HEK293 (cell line): ENCODE measurements around the gene ARHGAP10.
A peak's percentile ranks its signal among the peaks of the same experiment; 100 is the strongest.

Source experiments
- CTCF ChIA-PET: fragments of 350-600 bp; formaldehyde crosslinking; extraction: SDS; loops from one replicate; lab custom pipeline; 2021; ENCODE audit warnings: antibody characterized with exemption; lab: Yijun Ruan, JAX
- POLR2A ChIA-PET: fragments of 300-600 bp; formaldehyde crosslinking; extraction: SDS; loops from one replicate; lab custom pipeline; 2020; ENCODE audit warnings: antibody characterized with exemption, inconsistent platforms; lab: Yijun Ruan, JAX
- H3K27ac ChIP-seq: fragments of 200-500 bp; sonication (Bioruptor generic); 2 replicates; pipeline ENCODE4 v1.5.1; 2014; ENCODE audit warnings: low read depth, low read length, control low read depth, inconsistent platforms; ENCODE audit errors: extremely low read depth
- H3K36me3 ChIP-seq, 2 experiments: fragments of 200-500 bp in 1 of 2; sonication (Bioruptor generic) in 1 of 2; 1 replicate in 1 of 2; 2 replicates in 1 of 2; pipeline ENCODE4 v1.5.1; 2014 to 2017; ENCODE audit warnings: inconsistent platforms in 2 of 2, low read length in 2 of 2; ENCODE audit not compliant: control insufficient read depth in 2 of 2, insufficient read depth in 1 of 2
- H3K4me1 ChIP-seq: fragments of 200-500 bp; sonication (Bioruptor generic); 2 replicates; pipeline ENCODE4 v1.5.1; 2014; ENCODE audit warnings: mild to moderate bottlenecking, low read length, inconsistent platforms; ENCODE audit not compliant: control insufficient read depth, insufficient read depth
- H3K4me3 ChIP-seq: 2 replicates; pipeline ENCODE4 v1.5.1; 2011; ENCODE audit warnings: low read depth, mild to moderate bottlenecking, control low read depth, low read length, moderate library complexity
- H3K9me3 ChIP-seq: fragments of 200-500 bp; sonication (Bioruptor generic); 2 replicates; pipeline ENCODE4 v1.5.1; 2014; ENCODE audit warnings: low read depth, low read length, inconsistent platforms; ENCODE audit not compliant: control insufficient read depth, insufficient read depth
- HOXC10 ChIP-seq: sonication (generic); formaldehyde crosslinking; IDR thresholded peaks from 2 replicates; pipeline ENCODE4 v1.8.1; 2023; ENCODE audit warnings: mild to moderate bottlenecking, missing genetic modification reagents
- KLF17 ChIP-seq: fragments of 450-650 bp; formaldehyde crosslinking; IDR thresholded peaks from 2 replicates; pipeline ENCODE4 v1.5.1; 2016; ENCODE audit warnings: missing biosample characterization, missing genetic modification characterization
- ZBTB11 ChIP-seq: fragments of 450-650 bp; formaldehyde crosslinking; conservative IDR thresholded peaks from 2 replicates; pipeline ENCODE4 v1.5.1; 2016; ENCODE audit warnings: low read depth, missing biosample characterization, missing genetic modification characterization
- ZNF10 ChIP-seq: fragments of 450-650 bp; formaldehyde crosslinking; IDR thresholded peaks from 2 replicates; pipeline ENCODE4 v1.5.1; 2017; ENCODE audit warnings: missing biosample characterization, missing genetic modification characterization
- ZNF112 ChIP-seq: fragments of 450-650 bp; formaldehyde crosslinking; IDR thresholded peaks from 2 replicates; pipeline ENCODE4 v1.5.0; 2017; ENCODE audit warnings: missing biosample characterization, missing genetic modification characterization
- ZNF157 ChIP-seq: fragments of 450-650 bp; formaldehyde crosslinking; IDR thresholded peaks from 2 replicates; pipeline ENCODE4 v1.5.1; 2016; ENCODE audit warnings: missing biosample characterization, missing genetic modification characterization
- ZNF174 ChIP-seq: fragments of 450-650 bp; formaldehyde crosslinking; IDR thresholded peaks from 2 replicates; pipeline ENCODE4 v1.5.0; 2017; ENCODE audit warnings: missing biosample characterization, mild to moderate bottlenecking, missing genetic modification characterization
- ZNF184 ChIP-seq: fragments of 450-650 bp; IDR thresholded peaks from 2 replicates; pipeline ENCODE4 v1.5.1; 2018; ENCODE audit warnings: missing biosample characterization, mild to moderate bottlenecking, missing genetic modification characterization
- ZNF24 ChIP-seq: fragments of 450-650 bp; formaldehyde crosslinking; IDR thresholded peaks from 2 replicates; pipeline ENCODE4 v1.5.1; 2016; ENCODE audit warnings: missing biosample characterization, missing genetic modification characterization
- ZNF302 ChIP-seq: fragments of 450-650 bp; formaldehyde crosslinking; IDR thresholded peaks from 2 replicates; pipeline ENCODE4 v1.5.1; 2016; ENCODE audit warnings: missing biosample characterization, missing genetic modification characterization, low read depth
- ZNF335 ChIP-seq: fragments of 450-650 bp; formaldehyde crosslinking; conservative IDR thresholded peaks from 2 replicates; pipeline ENCODE4 v1.5.1; 2016; ENCODE audit warnings: missing biosample characterization, missing genetic modification characterization
- ZNF404 ChIP-seq: fragments of 450-650 bp; formaldehyde crosslinking; IDR thresholded peaks from 2 replicates; pipeline ENCODE4 v1.5.1; 2017; ENCODE audit warnings: missing biosample characterization, missing genetic modification characterization
- ZNF433 ChIP-seq: fragments of 450-650 bp; formaldehyde crosslinking; IDR thresholded peaks from 2 replicates; pipeline ENCODE4 v1.5.1; 2016; ENCODE audit warnings: missing biosample characterization, missing genetic modification characterization, low read depth
- ZNF514 ChIP-seq: fragments of 450-650 bp; formaldehyde crosslinking; IDR thresholded peaks from 2 replicates; pipeline ENCODE4 v1.5.1; 2016; ENCODE audit warnings: missing biosample characterization, missing genetic modification characterization
- ZNF561 ChIP-seq: fragments of 450-650 bp; IDR thresholded peaks from 2 replicates; pipeline ENCODE4 v1.5.1; 2018; ENCODE audit warnings: missing biosample characterization, missing genetic modification characterization, borderline replicate concordance
- ZNF596 ChIP-seq: fragments of 450-650 bp; IDR thresholded peaks from 2 replicates; pipeline ENCODE4 v1.5.0; 2018; ENCODE audit warnings: missing biosample characterization, mild to moderate bottlenecking, missing genetic modification characterization, moderate library complexity
- ZNF621 ChIP-seq: fragments of 450-650 bp; formaldehyde crosslinking; IDR thresholded peaks from 2 replicates; pipeline ENCODE4 v1.5.1; 2017; ENCODE audit warnings: missing biosample characterization, missing genetic modification characterization
- ZNF626 ChIP-seq: fragments of 450-650 bp; sonication (Bioruptor Pico); formaldehyde crosslinking; IDR thresholded peaks from 2 replicates; pipeline ENCODE4 v1.5.1; 2018; ENCODE audit warnings: missing biosample characterization, missing genetic modification characterization, inconsistent platforms
- ZNF701 ChIP-seq: fragments of 450-650 bp; formaldehyde crosslinking; IDR thresholded peaks from 2 replicates; pipeline ENCODE4 v1.5.1; 2016; ENCODE audit warnings: missing biosample characterization, missing genetic modification characterization
- ZNF768 ChIP-seq: fragments of 450-650 bp; formaldehyde crosslinking; IDR thresholded peaks from 2 replicates; pipeline ENCODE4 v1.5.1; 2018; ENCODE audit warnings: missing biosample characterization, mild to moderate bottlenecking, missing genetic modification characterization
- ZNF785 ChIP-seq: fragments of 450-650 bp; formaldehyde crosslinking; IDR thresholded peaks from 2 replicates; pipeline ENCODE4 v1.5.1; 2016; ENCODE audit warnings: missing biosample characterization, missing genetic modification characterization
- ZNF791 ChIP-seq: fragments of 450-650 bp; formaldehyde crosslinking; IDR thresholded peaks from 2 replicates; pipeline ENCODE4 v1.5.1; 2016; ENCODE audit warnings: missing biosample characterization, missing genetic modification characterization
- ZNF830 ChIP-seq: fragments of 450-650 bp; IDR thresholded peaks from 2 replicates; pipeline ENCODE4 v1.5.0; 2018; ENCODE audit warnings: missing biosample characterization, missing genetic modification characterization, low read depth, mild to moderate bottlenecking, moderate library complexity
- TF ChIP-seq, protein P1 (sequence below): fragments of 450-650 bp; formaldehyde crosslinking; IDR thresholded peaks from 2 replicates; pipeline ENCODE4 v1.5.1; 2017; ENCODE audit warnings: missing biosample characterization, missing genetic modification characterization
- TF ChIP-seq, protein P2 (sequence below): fragments of 450-650 bp; formaldehyde crosslinking; IDR thresholded peaks from 2 replicates; pipeline ENCODE4 v1.5.1; 2016; ENCODE audit warnings: missing biosample characterization, missing genetic modification characterization

The ARHGAP10 gene

DNA sequence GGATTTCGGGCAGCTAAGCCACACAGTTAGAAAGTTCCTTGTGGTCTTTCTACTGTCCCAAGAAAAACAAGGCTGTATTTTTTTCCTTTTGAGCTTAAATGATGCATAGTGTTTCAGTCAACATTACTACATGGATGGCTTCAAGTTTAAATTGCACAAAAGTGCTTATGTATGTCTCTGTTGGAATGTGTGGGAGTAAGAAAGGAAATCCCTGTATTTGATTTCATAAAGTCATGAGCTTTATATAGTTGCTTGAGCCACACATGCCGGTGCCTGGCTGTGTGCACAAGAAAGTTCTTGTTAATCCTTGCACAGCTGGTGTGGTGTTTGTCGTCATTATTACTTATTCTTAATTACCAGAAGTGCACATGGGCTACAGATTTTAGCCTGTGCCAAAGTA lies 262.2 kb downstream of the ARHGAP10 start (continued):
- TF ChIP-seq, protein P1, sequence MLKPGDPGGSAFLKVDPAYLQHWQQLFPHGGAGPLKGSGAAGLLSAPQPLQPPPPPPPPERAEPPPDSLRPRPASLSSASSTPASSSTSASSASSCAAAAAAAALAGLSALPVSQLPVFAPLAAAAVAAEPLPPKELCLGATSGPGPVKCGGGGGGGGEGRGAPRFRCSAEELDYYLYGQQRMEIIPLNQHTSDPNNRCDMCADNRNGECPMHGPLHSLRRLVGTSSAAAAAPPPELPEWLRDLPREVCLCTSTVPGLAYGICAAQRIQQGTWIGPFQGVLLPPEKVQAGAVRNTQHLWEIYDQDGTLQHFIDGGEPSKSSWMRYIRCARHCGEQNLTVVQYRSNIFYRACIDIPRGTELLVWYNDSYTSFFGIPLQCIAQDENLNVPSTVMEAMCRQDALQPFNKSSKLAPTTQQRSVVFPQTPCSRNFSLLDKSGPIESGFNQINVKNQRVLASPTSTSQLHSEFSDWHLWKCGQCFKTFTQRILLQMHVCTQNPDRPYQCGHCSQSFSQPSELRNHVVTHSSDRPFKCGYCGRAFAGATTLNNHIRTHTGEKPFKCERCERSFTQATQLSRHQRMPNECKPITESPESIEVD (tag by site-specific recombination), result 0 out of 2 replicates have a peak, but pooled peaks have one; percentile 17
- TF ChIP-seq KLF17, result no peak

GRCh38 chr4:147994491-147995385 lies 262.9 kb downstream of the ARHGAP10 start:
- ChIA-PET POLR2A (no interaction called here), CTCF (no interaction called here)
- Histone ChIP-seq H3K36me3 (no peaks in the 10 kb centered on the region), H3K9me3 (no peaks in the 10 kb centered on the region), H3K4me3 (no peak overlapping the region), H3K27ac (no peak overlapping the region), H3K4me1 (peaks cover 6% of the 10 kb centered on the region; the same call in 1 of the 2 replicates)
- no peak for TF ChIP-seq ZNF561
- no peak for TF ChIP-seq ZNF791 (tag by site-specific recombination)
- no peak for TF ChIP-seq ZNF174 (tag by site-specific recombination)
- no peak for TF ChIP-seq ZNF621
- TF ChIP-seq ZNF626 (tag by site-specific recombination), result no peak
- TF ChIP-seq ZNF701 (tag by site-specific recombination), result no peak
- TF ChIP-seq ZNF768, result no peak
- TF ChIP-seq ZNF596, result no peak
- no peak for TF ChIP-seq ZNF785 (tag by site-specific recombination)
- no peak for TF ChIP-seq ZNF184 (tag by site-specific recombination)
- TF ChIP-seq ZNF10 (tag by site-specific recombination), result no peak
- TF ChIP-seq ZNF302, result no peak

GRCh38 chr4:147996859-147997258 lies 265.0 kb downstream of the ARHGAP10 start:
- POLR2A ChIA-PET, result no interaction called here
- TF ChIP-seq ZNF184 (tag by site-specific recombination) (no peak), ZNF404 (tag by site-specific recombination) (no peak), ZNF112 (no peak), ZNF514 (no peak), ZNF24 (tag by site-specific recombination) (no peak), ZNF157 (no peak), HOXC10 (no peak), ZNF830 (tag by site-specific recombination) (no peak), ZBTB11 (tag by site-specific recombination) (no peak), ZNF335 (tag by site-specific recombination) (no peak), ZNF433 (tag by site-specific recombination) (no peak), ZNF10 (tag by site-specific recombination) (no peak)
- TF ChIP-seq, protein P2, sequence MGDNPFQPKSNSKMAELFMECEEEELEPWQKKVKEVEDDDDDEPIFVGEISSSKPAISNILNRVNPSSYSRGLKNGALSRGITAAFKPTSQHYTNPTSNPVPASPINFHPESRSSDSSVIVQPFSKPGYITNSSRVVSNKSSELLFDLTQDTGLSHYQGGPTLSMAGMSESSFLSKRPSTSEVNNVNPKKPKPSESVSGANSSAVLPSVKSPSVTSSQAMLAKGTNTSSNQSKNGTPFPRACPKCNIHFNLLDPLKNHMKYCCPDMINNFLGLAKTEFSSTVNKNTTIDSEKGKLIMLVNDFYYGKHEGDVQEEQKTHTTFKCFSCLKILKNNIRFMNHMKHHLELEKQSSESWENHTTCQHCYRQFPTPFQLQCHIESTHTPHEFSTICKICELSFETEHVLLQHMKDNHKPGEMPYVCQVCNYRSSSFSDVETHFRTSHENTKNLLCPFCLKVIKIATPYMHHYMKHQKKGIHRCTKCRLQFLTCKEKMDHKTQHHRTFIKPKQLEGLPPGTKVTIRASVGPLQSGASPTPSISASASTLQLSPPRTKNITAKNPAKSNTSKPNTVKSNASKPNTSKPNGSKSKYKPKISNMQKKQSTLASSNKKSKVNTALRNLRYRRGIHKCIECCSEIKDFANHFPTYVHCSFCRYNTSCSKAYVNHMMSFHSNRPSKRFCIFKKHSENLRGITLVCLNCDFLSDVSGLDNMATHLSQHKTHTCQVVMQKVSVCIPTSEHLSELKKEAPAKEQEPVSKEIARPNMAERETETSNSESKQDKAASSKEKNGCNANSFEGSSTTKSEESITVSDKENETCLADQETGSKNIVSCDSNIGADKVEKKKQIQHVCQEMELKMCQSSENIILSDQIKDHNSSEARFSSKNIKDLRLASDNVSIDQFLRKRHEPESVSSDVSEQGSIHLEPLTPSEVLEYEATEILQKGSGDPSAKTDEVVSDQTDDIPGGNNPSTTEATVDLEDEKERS, result no peak

More at GRCh38 chr4:147996859-147997258, 265.0 kb downstream of the ARHGAP10 start:
- Histone ChIP-seq H3K4me1 (peaks cover 6% of the 10 kb centered on the region; the same call in 1 of the 2 replicates), H3K36me3 (no peaks in the 10 kb centered on the region), H3K27ac (no peak overlapping the region), H3K4me3 (no peak overlapping the region), H3K9me3 (no peaks in the 10 kb centered on the region)
- CTCF ChIA-PET, result no interaction called here
